ENCODE measurements around the gene SELENOK.

Gene SELENOK

GRCh38 chr3:53849916-53850315 lies 41.7 kb downstream of the SELENOK start:
- Histone ChIP-seq H3K4me1 (ENCODE audit: low read depth, poor library complexity, severe bottlenecking) (no peaks in the 10 kb centered on the region), H3K4me3 (IDR thresholded peaks at IDR 0.05; ENCODE audit: insufficient read depth, low read depth, low read length) (no peak overlapping the region), H4K20me1 (ENCODE audit: insufficient read depth) (no peaks in the 10 kb centered on the region), H3K4me2 (no peak overlapping the region), H3K27ac (no peak overlapping the region), H2AFZ (ENCODE audit: low read depth) (no peak overlapping the region), H3K36me3 (ENCODE audit: insufficient read depth) (no peaks in the 10 kb centered on the region), H3K27me3 (ENCODE audit: insufficient read depth, low read depth) (no peaks in the 10 kb centered on the region), H3K9ac (no peak overlapping the region), H3K79me2 (ENCODE audit: insufficient read depth, low read depth) (no peaks in the 10 kb centered on the region)
- TF ChIP-seq CTCF (conservative IDR thresholded peaks at IDR 0.05; ENCODE audit: low read depth, low read length), result no peak

- no peaks in the 10 kb centered on the region for H3K79me2 ChIP-seq (ENCODE audit: insufficient read depth, low read depth)
- H3K27me3 ChIP-seq (ENCODE audit: insufficient read depth, low read depth), result no peaks in the 10 kb centered on the region
- H3K4me2 ChIP-seq, result no peak overlapping the region
- no peak for TF ChIP-seq CTCF (conservative IDR thresholded peaks at IDR 0.05; ENCODE audit: low read depth, low read length)
- H3K4me3 ChIP-seq (IDR thresholded peaks at IDR 0.05; ENCODE audit: insufficient read depth, low read depth, low read length), result no peak overlapping the region
- no peak overlapping the region for H3K27ac ChIP-seq
- no peaks in the 10 kb centered on the region for H3K4me1 ChIP-seq (ENCODE audit: low read depth, poor library complexity, severe bottlenecking)
- no peaks in the 10 kb centered on the region for H3K36me3 ChIP-seq (ENCODE audit: insufficient read depth)
- H3K9ac ChIP-seq, result no peak overlapping the region
- no peaks in the 10 kb centered on the region for H4K20me1 ChIP-seq (ENCODE audit: insufficient read depth)
- H2AFZ ChIP-seq (ENCODE audit: low read depth), result no peak overlapping the region
Measured at GRCh38 chr3:53846851-53847155, 44.9 kb downstream of the SELENOK start.

- Histone ChIP-seq H3K79me2 (ENCODE audit: insufficient read depth, low read depth) (no peaks in the 10 kb centered on the region), H3K9ac (peak within 1 kb of the TSS; percentile 32; the same call in 1 of the 2 replicates), H3K4me1 (ENCODE audit: low read depth, poor library complexity, severe bottlenecking) (no peaks in the 10 kb centered on the region), H3K27ac (no peak within 1 kb of the TSS), H3K27me3 (ENCODE audit: insufficient read depth, low read depth) (no peaks in the 10 kb centered on the region), H3K36me3 (ENCODE audit: insufficient read depth) (no peaks in the 10 kb centered on the region), H3K4me3 (IDR thresholded peaks at IDR 0.05; ENCODE audit: insufficient read depth, low read depth, low read length) (no peak within 1 kb of the TSS), H3K4me2 (peak within 1 kb of the TSS; percentile 36), H4K20me1 (ENCODE audit: insufficient read depth) (no peaks in the 10 kb centered on the region), H2AFZ (ENCODE audit: low read depth) (peak within 1 kb of the TSS; percentile 38)
- no peak for TF ChIP-seq CTCF (conservative IDR thresholded peaks at IDR 0.05; ENCODE audit: low read depth, low read length)
Measured at GRCh38 chr3:53846134-53846850, 45.4 kb downstream of the SELENOK start, which contains the start of the genes CHDH and IL17RB. TSS of gene CHDH (minus strand) at chr3:53846419. CDS start at chr3:53824008, 22,411 bp downstream. TSS of gene IL17RB (plus strand) at chr3:53846568. CDS start at chr3:53846589, 21 bp downstream.

- Histone ChIP-seq H3K4me1 (ENCODE audit: low read depth, poor library complexity, severe bottlenecking) (no peaks in the 10 kb centered on the region), H3K27ac (no peak overlapping the region), H3K4me3 (IDR thresholded peaks at IDR 0.05; ENCODE audit: insufficient read depth, low read depth, low read length) (no peak overlapping the region), H4K20me1 (ENCODE audit: insufficient read depth) (no peaks in the 10 kb centered on the region), H3K27me3 (ENCODE audit: insufficient read depth, low read depth) (no peaks in the 10 kb centered on the region), H2AFZ (ENCODE audit: low read depth) (peak overlapping the region; percentile 38; the same call in 1 of the 2 replicates), H3K36me3 (ENCODE audit: insufficient read depth) (no peaks in the 10 kb centered on the region), H3K79me2 (ENCODE audit: insufficient read depth, low read depth) (no peaks in the 10 kb centered on the region), H3K4me2 (peak overlapping the region; percentile 36), H3K9ac (peak overlapping the region; percentile 32; the same call in 1 of the 2 replicates)
- no peak for TF ChIP-seq CTCF (conservative IDR thresholded peaks at IDR 0.05; ENCODE audit: low read depth, low read length)
Measured at GRCh38 chr3:53845881-53846133, 45.9 kb downstream of the SELENOK start.

All from KMS-11 (cell line).